WTC11 (cell line): ENCODE results near the gene C1QTNF1. TPM values are rescaled to one million over a fixed set of nuclear protein-coding genes. Genes with fewer than 3 reads are reported as not detected.

Source experiments
- ATAC-seq: fragments of 200-7000 bp; cut with Tn5 transposase; 2 replicates; pipeline ENCODE4 v1.10.0; 2021; ENCODE audit warnings: mild to moderate bottlenecking, moderate library complexity
- CTCF ChIA-PET: fragments of 300-600 bp; sonication (Branson Sonifier 250); formaldehyde crosslinking; loops from one replicate; lab custom pipeline; 2021; ENCODE audit warnings: antibody characterized with exemption; lab: Charles Lee
- POLR2A ChIA-PET: fragments of 350-600 bp; sonication (Branson Sonifier 250); formaldehyde crosslinking; loops from one replicate; lab custom pipeline; 2021; ENCODE audit warnings: antibody characterized with exemption; lab: Charles Lee
- DNase-seq: peaks from one replicate; pipeline ENCODE4 v3.0.0; 2021; ENCODE audit warnings: low spot score
- H3K27ac Mint-ChIP-seq: 2 replicates; pipeline ENCODE4 v1.8.0; 2021; ENCODE audit warnings: mixed read lengths
- H3K27me3 Mint-ChIP-seq: 2 replicates; pipeline ENCODE4 v1.8.0; 2021; ENCODE audit warnings: low read depth, mild to moderate bottlenecking, moderate library complexity, mixed read lengths
- H3K36me3 Mint-ChIP-seq: 2 replicates; pipeline ENCODE4 v1.8.0; 2021; ENCODE audit warnings: mixed read lengths
- H3K4me1 Mint-ChIP-seq: 2 replicates; pipeline ENCODE4 v1.8.0; 2022; ENCODE audit warnings: mixed read lengths
- H3K4me3 Mint-ChIP-seq: 2 replicates; pipeline ENCODE4 v1.8.0; 2021; ENCODE audit warnings: mild to moderate bottlenecking, moderate library complexity, mixed read lengths
- H3K9me3 Mint-ChIP-seq: 2 replicates; pipeline ENCODE4 v1.8.0; 2021; ENCODE audit warnings: mixed read lengths
- ATF6 ChIP-seq: sonication (generic); formaldehyde crosslinking; IDR thresholded peaks from 2 replicates; pipeline ENCODE4 v1.8.1; 2023; ENCODE audit warnings: mild to moderate bottlenecking, missing genetic modification reagents
- CDX4 ChIP-seq: fragments of 250-450 bp; sonication (Bioruptor Pico); IDR thresholded peaks from 2 replicates; pipeline ENCODE4 v1.9.0; 2021; ENCODE audit warnings: moderate library complexity, mild to moderate bottlenecking, inconsistent platforms, borderline replicate concordance
- CTCF ChIP-seq: fragments of 200-600 bp; IDR thresholded peaks from 2 replicates; pipeline ENCODE4 v1.8.0; 2022; ENCODE audit warnings: antibody characterized with exemption
- E2F1 ChIP-seq: sonication (generic); formaldehyde crosslinking; IDR thresholded peaks from 2 replicates; pipeline ENCODE4 v1.8.0; 2022; ENCODE audit warnings: mild to moderate bottlenecking, missing genetic modification reagents
- ERG ChIP-seq: fragments of 250-450 bp; sonication (Bioruptor Pico); IDR thresholded peaks from 2 replicates; pipeline ENCODE4 v1.8.0; 2021; ENCODE audit warnings: mild to moderate bottlenecking
- FOXJ3 ChIP-seq: sonication (generic); formaldehyde crosslinking; IDR thresholded peaks from 2 replicates; pipeline ENCODE4 v1.9.0; 2021; ENCODE audit warnings: missing genetic modification reagents, mild to moderate bottlenecking, borderline replicate concordance
- HMGA2 ChIP-seq: fragments of 250-450 bp; sonication (Bioruptor Pico); IDR thresholded peaks from 2 replicates; pipeline ENCODE4 v1.4.0; 2021; ENCODE audit warnings: mild to moderate bottlenecking, moderate library complexity
- HMGXB4 ChIP-seq: sonication (generic); formaldehyde crosslinking; IDR thresholded peaks from 2 replicates; pipeline ENCODE4 v1.8.1; 2023; ENCODE audit warnings: mild to moderate bottlenecking, moderate library complexity, missing genetic modification reagents
- NFYB ChIP-seq: sonication (generic); formaldehyde crosslinking; conservative IDR thresholded peaks from 2 replicates; pipeline ENCODE4 v1.8.0; 2022; ENCODE audit warnings: low read depth, missing genetic modification reagents
- NR3C1 ChIP-seq: sonication (generic); formaldehyde crosslinking; conservative IDR thresholded peaks from 2 replicates; pipeline ENCODE4 v1.8.1; 2023; ENCODE audit warnings: low read depth, mild to moderate bottlenecking, missing genetic modification reagents
- SP1 ChIP-seq: sonication (generic); formaldehyde crosslinking; conservative IDR thresholded peaks from 2 replicates; pipeline ENCODE4 v1.8.1; 2022; ENCODE audit warnings: missing genetic modification reagents
- STAT6 ChIP-seq: sonication (generic); formaldehyde crosslinking; conservative IDR thresholded peaks from 2 replicates; pipeline ENCODE4 v1.8.1; 2023; ENCODE audit warnings: mild to moderate bottlenecking, low read depth, missing genetic modification reagents, moderate library complexity
- TCF7 ChIP-seq: sonication (generic); formaldehyde crosslinking; IDR thresholded peaks from 2 replicates; pipeline ENCODE4 v1.8.0; 2022; ENCODE audit warnings: mild to moderate bottlenecking, low read depth, missing genetic modification reagents, moderate library complexity
- ZBTB43 ChIP-seq: sonication (generic); formaldehyde crosslinking; IDR thresholded peaks from 2 replicates; pipeline ENCODE4 v1.8.1; 2023; ENCODE audit warnings: mild to moderate bottlenecking, missing genetic modification reagents
- ZMAT4 ChIP-seq: fragments of 250-450 bp; sonication (Bioruptor Pico); IDR thresholded peaks from 2 replicates; pipeline ENCODE4 v1.9.0; 2021; ENCODE audit warnings: mild to moderate bottlenecking
- ZNF138 ChIP-seq: sonication (generic); formaldehyde crosslinking; conservative IDR thresholded peaks from 2 replicates; pipeline ENCODE4 v1.8.1; 2022; ENCODE audit warnings: mild to moderate bottlenecking, moderate library complexity, missing genetic modification reagents
- ZNF396 ChIP-seq: fragments of 250-450 bp; sonication (Bioruptor Pico); IDR thresholded peaks from 2 replicates; pipeline ENCODE4 v1.8.0; 2021; ENCODE audit warnings: mild to moderate bottlenecking, moderate library complexity, borderline replicate concordance
- ZNF416 ChIP-seq: fragments of 250-450 bp; sonication (Bioruptor Pico); IDR thresholded peaks from 2 replicates; pipeline ENCODE4 v1.9.0; 2021; ENCODE audit warnings: mild to moderate bottlenecking, inconsistent platforms
- ZNF423 ChIP-seq: fragments of 250-450 bp; sonication (Bioruptor Pico); IDR thresholded peaks from 2 replicates; pipeline ENCODE4 v2.1.2; 2022; ENCODE audit warnings: mild to moderate bottlenecking, moderate library complexity
- ZNF512 ChIP-seq: sonication (generic); formaldehyde crosslinking; IDR thresholded peaks from 2 replicates; pipeline ENCODE4 v1.8.1; 2022; ENCODE audit warnings: missing genetic modification reagents, borderline replicate concordance
- total RNA-seq: library from RNA; stranded (reverse); gene quantifications from 3 replicates; pipeline ENCODE4 v1.2.3, GENCODE V29; 2021

Gene C1QTNF1
- total RNA-seq, 1 experiment from 2014 or later, result 1.7 TPM

- TF ChIP-seq HMGA2 (CRISPR knock-in tag) (no peak), E2F1 (no peak), ZNF512 (CRISPR knock-in tag) (no peak), SP1 (CRISPR knock-in tag) (no peak), CTCF (no peak), ZNF416 (CRISPR knock-in tag) (no peak), ZBTB43 (CRISPR knock-in tag) (no peak), ZMAT4 (CRISPR knock-in tag) (no peak), CDX4 (CRISPR knock-in tag) (no peak), NR3C1 (CRISPR knock-in tag) (no peak), FOXJ3 (CRISPR knock-in tag) (no peak), NFYB (CRISPR knock-in tag) (no peak), ERG (CRISPR knock-in tag) (no peak), STAT6 (CRISPR knock-in tag) (no peak), ATF6 (no peak), TCF7 (CRISPR knock-in tag) (no peak), ZNF423 (no peak), ZNF138 (CRISPR knock-in tag) (no peak), HMGXB4 (CRISPR knock-in tag) (no peak), ZNF396 (CRISPR knock-in tag) (no peak)
- ATAC-seq, result no peak
- CTCF ChIA-PET, result interaction anchor here (0.9 to 1.0 kb wide), 2 partner anchors 14 to 310 kb away, joined by 3 to 4 read pairs; no protein-coding TSS in a partner anchor
- Mint-ChIP-seq H3K4me3 (no peak overlapping the region), H3K36me3 (peaks cover 28% of the 10 kb centered on the region), H3K9me3 (no peaks in the 10 kb centered on the region; the same call in 1 of the 2 replicates), H3K27me3 (peaks cover 10% of the 10 kb centered on the region), H3K4me1 (peaks cover 7% of the 10 kb centered on the region), H3K27ac (no peak overlapping the region)
- no peak for DNase-seq
- POLR2A ChIA-PET, result no interaction called here
Measured at GRCh38 chr17:79078476-79079190, 54.7 kb downstream of the C1QTNF1 start.
